B cell (primary cell): ENCODE data around the gene HLCS. TPM values are rescaled to one million over a fixed set of nuclear protein-coding genes. Genes with fewer than 3 reads are reported as not detected.

Source experiments
- ATAC-seq: fragments of 200-7000 bp; cut with Tn5 transposase; one replicate; pipeline ENCODE4 v1.10.0; 2021; ENCODE audit warnings: low read depth, mild to moderate bottlenecking, moderate number of reproducible peaks, moderate library complexity
- CTCF ChIA-PET: fragments of 350-600 bp; sonication (Branson Sonifier 250); formaldehyde crosslinking; loops from one replicate; lab custom pipeline; 2021; ENCODE audit warnings: antibody characterized with exemption, inconsistent platforms; lab: Charles Lee
- POLR2A ChIA-PET: fragments of 350-600 bp; sonication (Branson Sonifier 250); formaldehyde crosslinking; loops from one replicate; lab custom pipeline; 2021; ENCODE audit warnings: antibody characterized with exemption; lab: Charles Lee
- DNase-seq: peaks from one replicate; pipeline ENCODE4 v3.0.0; 2013
- H2AFZ ChIP-seq: 2 replicates; pipeline ENCODE4 v1.6.1; 2012; ENCODE audit warnings: mild to moderate bottlenecking, low read depth, low read length; ENCODE audit not compliant: insufficient read depth, poor library complexity, severe bottlenecking
- H3K27ac ChIP-seq, 2 donors: 1 replicate in 1 of 2; 2 replicates in 1 of 2; pipeline ENCODE4 v1.5.1; 2012 to 2013; ENCODE audit warnings: low read length in 2 of 2, mild to moderate bottlenecking in 2 of 2, moderate library complexity in 1 of 2
- H3K27me3 ChIP-seq, 4 experiments: fragments of 200-600 bp in 1 of 4; sonication (generic) in 1 of 4; replicated peaks in 1 of 4; 1 replicate in 2 of 4; 2 replicates in 2 of 4; pipeline versions ENCODE4 v1.6.1 to v1.7.0; 2013 to 2016; ENCODE audit warnings: low read length in 3 of 4, mild to moderate bottlenecking in 2 of 4, mixed read lengths in 1 of 4, moderate library complexity in 1 of 4; ENCODE audit not compliant: insufficient read depth in 4 of 4, control insufficient read depth in 3 of 4; ENCODE audit errors: control extremely low read depth in 1 of 4
- H3K36me3 ChIP-seq, 2 experiments: replicated peaks in 1 of 2; 1 replicate in 1 of 2; 2 replicates in 1 of 2; pipeline versions ENCODE4 v1.6.1 to v1.7.1; 2013; ENCODE audit warnings: low read length in 1 of 2; ENCODE audit not compliant: insufficient read depth in 2 of 2, control insufficient read depth in 1 of 2; ENCODE audit errors: control extremely low read depth in 1 of 2, extremely low read depth in 1 of 2
- H3K4me1 ChIP-seq, 2 donors: fragments of 200-600 bp in 1 of 2; sonication (generic) in 1 of 2; 1 replicate in 1 of 2; 2 replicates in 1 of 2; pipeline versions ENCODE4 v1.5.1 to v1.6.1; 2013 to 2017; ENCODE audit warnings: low read length in 2 of 2; ENCODE audit not compliant: control insufficient read depth in 2 of 2, insufficient read depth in 2 of 2
- H3K4me2 ChIP-seq: replicated peaks from 2 replicates; pipeline ENCODE3; 2012; ENCODE audit warnings: mild to moderate bottlenecking, low read depth, low read length; ENCODE audit not compliant: poor library complexity, severe bottlenecking
- H3K4me3 ChIP-seq, 5 experiments: fragments of 200-600 bp in 1 of 5; sonication (generic) in 1 of 5; 1 replicate in 3 of 5; 2 replicates in 2 of 5; pipeline versions ENCODE4 v1.5.1 to v1.7.0; 2011 to 2016; ENCODE audit warnings: low read length in 4 of 5, mild to moderate bottlenecking in 4 of 5, low read depth in 2 of 5, control low read depth in 1 of 5, moderate library complexity in 1 of 5; ENCODE audit not compliant: insufficient read depth in 1 of 5; ENCODE audit errors: control extremely low read depth in 1 of 5, extremely low read depth in 1 of 5
- H3K79me2 ChIP-seq: fragments of 200-600 bp; sonication (generic); one replicate; pipeline ENCODE4 v1.6.0; 2016; ENCODE audit warnings: low read length; ENCODE audit not compliant: control insufficient read depth, insufficient read depth
- H3K9ac ChIP-seq: fragments of 200-600 bp; sonication (generic); 2 replicates; pipeline ENCODE4 v1.6.1; 2017; ENCODE audit warnings: mild to moderate bottlenecking, low read length, moderate library complexity
- H3K9me3 ChIP-seq, 3 donors: one replicate each; pipeline versions ENCODE4 v1.6.1 to v1.7.1; 2013; ENCODE audit warnings: low read length in 2 of 3; ENCODE audit not compliant: control insufficient read depth in 2 of 3, insufficient read depth in 1 of 3; ENCODE audit errors: control extremely low read depth in 1 of 3
- H4K20me1 ChIP-seq: 2 replicates; pipeline ENCODE4 v1.6.0; 2012; ENCODE audit warnings: mild to moderate bottlenecking, low read length; ENCODE audit not compliant: insufficient read depth, control insufficient read depth, poor library complexity, severe bottlenecking
- H3K27ac Mint-ChIP-seq: one replicate; pipeline ENCODE4 v1.8.0; 2021; ENCODE audit warnings: mixed read lengths
- H3K27me3 Mint-ChIP-seq: one replicate; pipeline ENCODE4 v1.8.0; 2021; ENCODE audit warnings: mixed read lengths
- H3K4me1 Mint-ChIP-seq: one replicate; pipeline ENCODE4 v1.8.0; 2021; ENCODE audit warnings: mixed read lengths
- H3K4me3 Mint-ChIP-seq: one replicate; pipeline ENCODE4 v1.8.0; 2021; ENCODE audit warnings: mixed read lengths
- H3K9me3 Mint-ChIP-seq: one replicate; pipeline ENCODE4 v1.8.0; 2022; ENCODE audit warnings: mixed read lengths; ENCODE audit not compliant: insufficient read depth
- EZH2 ChIP-seq: IDR thresholded peaks from 2 replicates; pipeline ENCODE4 v1.6.1; 2012; ENCODE audit warnings: borderline replicate concordance, low read depth, mild to moderate bottlenecking, moderate library complexity, low read length; ENCODE audit not compliant: insufficient read depth, poor library complexity, severe bottlenecking
- WGBS: methylation state at CpG from one replicate; pipeline ENCODE4 v1.1.5; 2013; ENCODE audit warnings: missing lambda C conversion rate; ENCODE audit not compliant: insufficient coverage; 5-methylcytosine and 5-hydroxymethylcytosine counted together
- intact Hi-C: fragments of 100-400 bp; cut with micrococcal nuclease; formaldehyde crosslinking; loops from one replicate; pipeline ENCODE4 v1.10.0; 2022
- polyA plus RNA-seq: library from polyadenylated mRNA; depleted of rRNA; stranded (reverse); fragments of >200 nt; gene quantifications from 2 replicates; pipeline ENCODE4 v1.2.3, GENCODE V29; 2012
- total RNA-seq, 2 donors: library from RNA; stranded (reverse); fragments of 120-200 nt in 1 of 2; gene quantifications; 1 replicate in 1 of 2; 2 replicates in 1 of 2; pipeline versions ENCODE4 v1.2.3 to v1.2.4, GENCODE V29; 2013 to 2022
- TF ChIP-seq, protein P1 (sequence below): fragments of 200-600 bp; IDR thresholded peaks from one replicate; pipeline ENCODE4 v1.8.0; 2022; ENCODE audit warnings: antibody characterized with exemption, mild to moderate bottlenecking

The HLCS gene
- total and polyA plus RNA-seq, 2 donors (not counting 1 experiment from before 2014, with no cell fraction given): 4.4 to 14.7 TPM

DNA sequence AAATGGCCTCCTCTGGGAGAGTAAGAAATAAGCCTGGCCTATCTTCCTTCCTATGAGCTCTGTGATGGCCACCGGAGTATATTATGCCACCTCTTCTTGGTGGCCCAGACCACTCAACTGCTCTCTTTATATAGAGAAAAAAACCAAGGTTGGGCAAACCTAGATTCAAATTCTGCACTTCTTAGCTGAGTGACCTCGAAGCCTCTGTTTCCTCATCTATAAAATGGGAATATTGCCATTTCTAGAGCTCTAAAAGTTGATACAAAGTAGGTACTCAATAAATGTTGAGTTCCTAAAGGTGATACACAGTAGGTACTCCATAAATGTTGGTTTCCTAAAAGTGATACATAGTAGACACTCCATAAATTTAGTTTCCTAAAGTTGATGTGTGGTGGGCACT lies 120.7 kb downstream of the HLCS start:
- ATAC-seq: no peak
- POLR2A ChIA-PET: no interaction called here

DNA sequence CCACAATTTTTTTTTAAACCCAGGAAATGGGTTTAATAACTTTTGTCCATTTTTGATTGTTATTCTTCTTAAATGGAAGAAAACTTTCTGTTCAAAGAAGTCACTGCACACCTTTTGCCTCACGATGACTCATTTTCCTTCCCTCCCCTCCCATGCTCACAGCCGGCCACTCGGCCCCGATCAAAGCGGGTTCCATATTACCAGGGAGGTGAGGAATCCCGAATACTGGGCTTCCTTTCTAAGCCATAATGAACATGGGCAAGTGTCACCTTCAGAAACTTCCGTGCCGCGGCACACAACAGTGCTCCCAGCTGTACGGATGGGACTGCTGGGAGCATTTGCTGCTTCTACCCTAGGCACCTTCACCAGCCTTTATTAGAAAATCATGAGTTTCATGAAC lies 121.4 kb downstream of the HLCS start:
- Mint-ChIP-seq H3K4me1 (no peaks in the 10 kb centered on the region), H3K4me3 (no peak overlapping the region), H3K27ac (no peak overlapping the region), H3K9me3 (no peaks in the 10 kb centered on the region), H3K27me3 (no peaks in the 10 kb centered on the region)
- DNase-seq (no peak), ATAC-seq (no peak)
- no peaks in the 10 kb centered on the region for H3K4me1 ChIP-seq
- no peak overlapping the region for H3K4me2 ChIP-seq
- no peak overlapping the region for H3K9ac ChIP-seq
- no peaks in the 10 kb centered on the region for H3K36me3 ChIP-seq
- TF ChIP-seq, protein P1, sequence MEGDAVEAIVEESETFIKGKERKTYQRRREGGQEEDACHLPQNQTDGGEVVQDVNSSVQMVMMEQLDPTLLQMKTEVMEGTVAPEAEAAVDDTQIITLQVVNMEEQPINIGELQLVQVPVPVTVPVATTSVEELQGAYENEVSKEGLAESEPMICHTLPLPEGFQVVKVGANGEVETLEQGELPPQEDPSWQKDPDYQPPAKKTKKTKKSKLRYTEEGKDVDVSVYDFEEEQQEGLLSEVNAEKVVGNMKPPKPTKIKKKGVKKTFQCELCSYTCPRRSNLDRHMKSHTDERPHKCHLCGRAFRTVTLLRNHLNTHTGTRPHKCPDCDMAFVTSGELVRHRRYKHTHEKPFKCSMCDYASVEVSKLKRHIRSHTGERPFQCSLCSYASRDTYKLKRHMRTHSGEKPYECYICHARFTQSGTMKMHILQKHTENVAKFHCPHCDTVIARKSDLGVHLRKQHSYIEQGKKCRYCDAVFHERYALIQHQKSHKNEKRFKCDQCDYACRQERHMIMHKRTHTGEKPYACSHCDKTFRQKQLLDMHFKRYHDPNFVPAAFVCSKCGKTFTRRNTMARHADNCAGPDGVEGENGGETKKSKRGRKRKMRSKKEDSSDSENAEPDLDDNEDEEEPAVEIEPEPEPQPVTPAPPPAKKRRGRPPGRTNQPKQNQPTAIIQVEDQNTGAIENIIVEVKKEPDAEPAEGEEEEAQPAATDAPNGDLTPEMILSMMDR: no peak
- ChIA-PET CTCF (no interaction called here), POLR2A (no interaction called here)
- H4K20me1 ChIP-seq: no peaks in the 10 kb centered on the region
- no peaks in the 10 kb centered on the region for H3K79me2 ChIP-seq
- no peak overlapping the region for H3K4me3 ChIP-seq
- H3K9me3 ChIP-seq: no peaks in the 10 kb centered on the region
- no peak overlapping the region for H3K27ac ChIP-seq
- H3K27me3 ChIP-seq: no peaks in the 10 kb centered on the region
- intact Hi-C loops: no loop called here
- no peak overlapping the region for H2AFZ ChIP-seq
- WGBS: 98% methylated on average over 10 of the region's 10 CpGs

More for the DNA sequence above, 120.7 kb downstream of the HLCS start:
- intact Hi-C loops: no loop called here
- no peak overlapping the region for H3K4me3 Mint-ChIP-seq
- no peak for DNase-seq
- no peaks in the 10 kb centered on the region for H3K4me1 ChIP-seq
- no peak overlapping the region for H3K27ac ChIP-seq
- H3K9ac ChIP-seq: no peak overlapping the region
- no peaks in the 10 kb centered on the region for H3K36me3 ChIP-seq
- H3K4me3 ChIP-seq: no peak overlapping the region
- no peaks in the 10 kb centered on the region for H3K9me3 Mint-ChIP-seq
- no peak for TF ChIP-seq EZH2
- TF ChIP-seq, protein P1: no peak
- no peaks in the 10 kb centered on the region for H3K4me1 Mint-ChIP-seq
- CTCF ChIA-PET: no interaction called here
- no peaks in the 10 kb centered on the region for H3K27me3 ChIP-seq
- H3K4me2 ChIP-seq: no peak overlapping the region
- no peaks in the 10 kb centered on the region for H3K79me2 ChIP-seq
- H4K20me1 ChIP-seq: no peaks in the 10 kb centered on the region
- WGBS: no CpG with 5 or more reads among the region's 2 CpGs
- H3K9me3 ChIP-seq: no peaks in the 10 kb centered on the region
- no peak overlapping the region for H2AFZ ChIP-seq
- H3K27ac Mint-ChIP-seq: no peak overlapping the region
- no peaks in the 10 kb centered on the region for H3K27me3 Mint-ChIP-seq
